ENCODE results near the gene OLFML2A.

The OLFML2A gene

GRCh38 chr9:124790301-124790700, 13.4 kb downstream of the OLFML2A start:
- no peaks in the 10 kb centered on the region for H3K9me3 ChIP-seq (ENCODE audit: control insufficient read depth, low read depth, low read length)
- H3K27me3 ChIP-seq (ENCODE audit: control insufficient read depth, insufficient read depth, low read length): no peaks in the 10 kb centered on the region
- H3K36me3 ChIP-seq (ENCODE audit: control insufficient read depth, low read depth, low read length): no peaks in the 10 kb centered on the region
- no peak overlapping the region for H3K27ac ChIP-seq (ENCODE audit: low read length)
- H3K9ac ChIP-seq (ENCODE audit: low read length): no peak overlapping the region
- H3K4me1 ChIP-seq (ENCODE audit: control insufficient read depth, low read depth, low read length): no peaks in the 10 kb centered on the region
- H3K4me3 ChIP-seq (ENCODE audit: low read length): no peak overlapping the region

GRCh38 chr9:124790801-124791505, 14.0 kb downstream of the OLFML2A start:
- no peak overlapping the region for H3K27ac ChIP-seq (ENCODE audit: low read length)
- no peaks in the 10 kb centered on the region for H3K36me3 ChIP-seq (ENCODE audit: control insufficient read depth, low read depth, low read length)
- no peak overlapping the region for H3K4me3 ChIP-seq (ENCODE audit: low read length)
- no peak overlapping the region for H3K9ac ChIP-seq (ENCODE audit: low read length)
- H3K27me3 ChIP-seq (ENCODE audit: control insufficient read depth, insufficient read depth, low read length): no peaks in the 10 kb centered on the region
- no peaks in the 10 kb centered on the region for H3K4me1 ChIP-seq (ENCODE audit: control insufficient read depth, low read depth, low read length)
- H3K9me3 ChIP-seq (ENCODE audit: control insufficient read depth, low read depth, low read length): no peaks in the 10 kb centered on the region

- Histone ChIP-seq H3K9ac (ENCODE audit: low read length) (no peak overlapping the region), H3K27me3 (ENCODE audit: control insufficient read depth, insufficient read depth, low read length) (no peaks in the 10 kb centered on the region), H3K27ac (ENCODE audit: low read length) (no peak overlapping the region)
These were observed 15.5 kb downstream of the OLFML2A start for GRCh38 chr9:124792257-124793014.

GRCh38 chr9:124793015-124793541, 16.1 kb downstream of the OLFML2A start:
- Histone ChIP-seq H3K27me3 (ENCODE audit: control insufficient read depth, insufficient read depth, low read length) (no peaks in the 10 kb centered on the region), H3K4me3 (ENCODE audit: low read length) (no peak overlapping the region), H3K27ac (ENCODE audit: low read length) (no peak overlapping the region), H3K4me1 (ENCODE audit: control insufficient read depth, low read depth, low read length) (no peaks in the 10 kb centered on the region), H3K9me3 (ENCODE audit: control insufficient read depth, low read depth, low read length) (no peaks in the 10 kb centered on the region), H3K9ac (ENCODE audit: low read length) (no peak overlapping the region), H3K36me3 (ENCODE audit: control insufficient read depth, low read depth, low read length) (no peaks in the 10 kb centered on the region)

More at GRCh38 chr9:124792257-124793014, 15.5 kb downstream of the OLFML2A start:
- Histone ChIP-seq H3K9me3 (ENCODE audit: control insufficient read depth, low read depth, low read length) (no peaks in the 10 kb centered on the region), H3K36me3 (ENCODE audit: control insufficient read depth, low read depth, low read length) (no peaks in the 10 kb centered on the region), H3K4me3 (ENCODE audit: low read length) (no peak overlapping the region), H3K4me1 (ENCODE audit: control insufficient read depth, low read depth, low read length) (no peaks in the 10 kb centered on the region)

GRCh38 chr9:124794902-124795491, 18.1 kb downstream of the OLFML2A start:
- H3K36me3 ChIP-seq (ENCODE audit: control insufficient read depth, low read depth, low read length): no peaks in the 10 kb centered on the region
- no peak overlapping the region for H3K27ac ChIP-seq (ENCODE audit: low read length)
- H3K4me3 ChIP-seq (ENCODE audit: low read length): no peak overlapping the region
- no peaks in the 10 kb centered on the region for H3K9me3 ChIP-seq (ENCODE audit: control insufficient read depth, low read depth, low read length)
- no peak overlapping the region for H3K9ac ChIP-seq (ENCODE audit: low read length)
- H3K4me1 ChIP-seq (ENCODE audit: control insufficient read depth, low read depth, low read length): no peaks in the 10 kb centered on the region
- no peaks in the 10 kb centered on the region for H3K27me3 ChIP-seq (ENCODE audit: control insufficient read depth, insufficient read depth, low read length)

GRCh38 chr9:124795881-124796431, 19.0 kb downstream of the OLFML2A start:
- no peaks in the 10 kb centered on the region for H3K4me1 ChIP-seq (ENCODE audit: control insufficient read depth, low read depth, low read length)
- no peak overlapping the region for H3K9ac ChIP-seq (ENCODE audit: low read length)
- H3K4me3 ChIP-seq (ENCODE audit: low read length): no peak overlapping the region
- H3K27ac ChIP-seq (ENCODE audit: low read length): no peak overlapping the region
- H3K27me3 ChIP-seq (ENCODE audit: control insufficient read depth, insufficient read depth, low read length): no peaks in the 10 kb centered on the region
- H3K9me3 ChIP-seq (ENCODE audit: control insufficient read depth, low read depth, low read length): no peaks in the 10 kb centered on the region
- H3K36me3 ChIP-seq (ENCODE audit: control insufficient read depth, low read depth, low read length): no peaks in the 10 kb centered on the region

GRCh38 chr9:124797343-124798103, 20.6 kb downstream of the OLFML2A start:
- H3K9ac ChIP-seq (ENCODE audit: low read length): no peak overlapping the region
- H3K4me1 ChIP-seq (ENCODE audit: control insufficient read depth, low read depth, low read length): no peaks in the 10 kb centered on the region
- H3K36me3 ChIP-seq (ENCODE audit: control insufficient read depth, low read depth, low read length): no peaks in the 10 kb centered on the region
- no peaks in the 10 kb centered on the region for H3K27me3 ChIP-seq (ENCODE audit: control insufficient read depth, insufficient read depth, low read length)
- no peak overlapping the region for H3K4me3 ChIP-seq (ENCODE audit: low read length)
- H3K9me3 ChIP-seq (ENCODE audit: control insufficient read depth, low read depth, low read length): no peaks in the 10 kb centered on the region
- H3K27ac ChIP-seq (ENCODE audit: low read length): no peak overlapping the region

GRCh38 chr9:124799274-124800006, 22.5 kb downstream of the OLFML2A start:
- Histone ChIP-seq H3K4me1 (ENCODE audit: control insufficient read depth, low read depth, low read length) (no peaks in the 10 kb centered on the region), H3K36me3 (ENCODE audit: control insufficient read depth, low read depth, low read length) (no peaks in the 10 kb centered on the region), H3K9ac (ENCODE audit: low read length) (no peak overlapping the region), H3K27ac (ENCODE audit: low read length) (no peak overlapping the region), H3K27me3 (ENCODE audit: control insufficient read depth, insufficient read depth, low read length) (no peaks in the 10 kb centered on the region), H3K9me3 (ENCODE audit: control insufficient read depth, low read depth, low read length) (no peaks in the 10 kb centered on the region), H3K4me3 (ENCODE audit: low read length) (no peak overlapping the region)

GRCh38 chr9:124800306-124801259, 23.6 kb downstream of the OLFML2A start:
- no peaks in the 10 kb centered on the region for H3K9me3 ChIP-seq (ENCODE audit: control insufficient read depth, low read depth, low read length)
- H3K27ac ChIP-seq (ENCODE audit: low read length): no peak overlapping the region
- no peak overlapping the region for H3K4me3 ChIP-seq (ENCODE audit: low read length)
- H3K36me3 ChIP-seq (ENCODE audit: control insufficient read depth, low read depth, low read length): no peaks in the 10 kb centered on the region
- H3K4me1 ChIP-seq (ENCODE audit: control insufficient read depth, low read depth, low read length): no peaks in the 10 kb centered on the region
- no peak overlapping the region for H3K9ac ChIP-seq (ENCODE audit: low read length)
- H3K27me3 ChIP-seq (ENCODE audit: control insufficient read depth, insufficient read depth, low read length): no peaks in the 10 kb centered on the region

- no peak overlapping the region for H3K4me3 ChIP-seq (ENCODE audit: low read length)
- no peaks in the 10 kb centered on the region for H3K27me3 ChIP-seq (ENCODE audit: control insufficient read depth, insufficient read depth, low read length)
- no peaks in the 10 kb centered on the region for H3K9me3 ChIP-seq (ENCODE audit: control insufficient read depth, low read depth, low read length)
- H3K27ac ChIP-seq (ENCODE audit: low read length): no peak overlapping the region
- no peak overlapping the region for H3K9ac ChIP-seq (ENCODE audit: low read length)
- no peaks in the 10 kb centered on the region for H3K36me3 ChIP-seq (ENCODE audit: control insufficient read depth, low read depth, low read length)
- H3K4me1 ChIP-seq (ENCODE audit: control insufficient read depth, low read depth, low read length): no peaks in the 10 kb centered on the region
These were observed 24.4 kb downstream of the OLFML2A start for GRCh38 chr9:124801356-124801755.
